ENCODE measurements around the gene EEFSEC. TPM values are rescaled to one million over a fixed set of nuclear protein-coding genes. Genes with fewer than 3 reads are reported as not detected.

Gene EEFSEC
- total and polyA plus RNA-seq, 2 of the 4 experiments (the other 2 are of a cell fraction), result 4.5 to 9.3 TPM

GRCh38 chr3:128317698-128318231, 164.5 kb downstream of the EEFSEC start:
- in situ Hi-C loops (cut with MboI; ENCODE audit: low sequenced_read_pairs), result no loop called here
- BruUV-seq (replicated peaks), result no TSS peak
- POLR2A ChIA-PET (ENCODE audit: unreplicated experiment), result no interaction called here

More at GRCh38 chr3:128317698-128318231, 164.5 kb downstream of the EEFSEC start:
- Histone ChIP-seq H2BK15ac (ENCODE audit: low read depth, low read length) (no peak overlapping the region), H3K4me2 (ENCODE audit: low read depth, low read length) (no peak overlapping the region), H3K4me1 (ENCODE audit: control insufficient read depth, insufficient read depth, low read length) (no peaks in the 10 kb centered on the region), H3K56ac (ENCODE audit: extremely low read depth, insufficient read depth, low read length) (no peak overlapping the region), H2AK9ac (replicated peaks; ENCODE audit: low read depth, low read length, poor library complexity) (no peak overlapping the region), H2BK5ac (ENCODE audit: low read depth, low read length, poor library complexity, severe bottlenecking) (no peak overlapping the region), H3K9ac (ENCODE audit: low read depth, low read length) (no peak overlapping the region), H3K9me1 (ENCODE audit: insufficient read depth, low read length) (peaks cover 5% of the 10 kb centered on the region; the same call in 1 of the 2 replicates), H4K91ac (ENCODE audit: insufficient read depth, low read depth, low read length) (no peak overlapping the region), H3K4ac (ENCODE audit: low read depth, low read length) (no peak overlapping the region), H3K14ac (replicated peaks; ENCODE audit: low read depth, low read length) (no peak overlapping the region), H3K9me3 (ENCODE audit: control insufficient read depth, insufficient read depth, low read length) (no peaks in the 10 kb centered on the region), H3K36me3 (ENCODE audit: control insufficient read depth, insufficient read depth, low read length) (no peaks in the 10 kb centered on the region), H4K20me1 (ENCODE audit: insufficient read depth, low read length) (no peaks in the 10 kb centered on the region; the same call in 1 of the 2 replicates), H3K4me3 (ENCODE audit: insufficient read depth, low read depth, low read length) (no peak overlapping the region), H3K18ac (ENCODE audit: low read depth, low read length) (no peak overlapping the region), H2AFZ (replicated peaks; ENCODE audit: low read length, poor library complexity) (no peak overlapping the region), H4K8ac (ENCODE audit: low read depth in 2 of 2, low read length in 2 of 2) (no peak overlapping the region), H3K79me1 (ENCODE audit: low read depth in 1 of 2, low read length in 2 of 2) (no peaks in the 10 kb centered on the region), H3K27ac (ENCODE audit: insufficient read depth, low read length) (no peak overlapping the region), H3K23ac (ENCODE audit: low read depth, low read length) (no peak overlapping the region), H4K5ac (ENCODE audit: low read depth, low read length) (no peak overlapping the region), H2AK5ac (ENCODE audit: low read depth, low read length) (no peak overlapping the region), H2BK120ac (ENCODE audit: low read depth, low read length) (no peak overlapping the region), H3K27me3 (ENCODE audit: control insufficient read depth, insufficient read depth, low read length) (no peaks in the 10 kb centered on the region), H2BK20ac (ENCODE audit: low read depth, low read length) (no peak overlapping the region)
- 95% methylated on average over 7 of the region's 8 CpGs; no CpG with 5 or more reads in 1 of the 2 experiments for WGBS, 2 experiments (ENCODE audit: extremely low coverage in 2 of 2, insufficient read length in 1 of 2)
- TF ChIP-seq RFX5 (IDR thresholded peaks at IDR 0.05; ENCODE audit: low read depth, low read length) (no peak), RCOR1 (IDR thresholded peaks at IDR 0.05; ENCODE audit: insufficient replicate concordance, low read length) (no peak), CHD1 (IDR thresholded peaks at IDR 0.05; ENCODE audit: low read depth, low read length) (no peak), FOS (IDR thresholded peaks at IDR 0.05; ENCODE audit: low read depth, low read length) (no peak), USF2 (IDR thresholded peaks at IDR 0.05; ENCODE audit: low read depth, low read length) (no peak), MAFK (IDR thresholded peaks at IDR 0.05; ENCODE audit: low read depth, low read length) (no peak), SMC3 (IDR thresholded peaks at IDR 0.05; ENCODE audit: low read depth, low read length) (no peak), CEBPB (IDR thresholded peaks at IDR 0.05; ENCODE audit: low read depth, low read length) (no peak), MAZ (IDR thresholded peaks at IDR 0.05; ENCODE audit: borderline replicate concordance, low read depth, low read length) (no peak), POLR2A (IDR thresholded peaks at IDR 0.05; ENCODE audit: low read depth, low read length) (no peak), RAD21 (IDR thresholded peaks at IDR 0.05; ENCODE audit: low read length) (no peak)
- CTCF ChIA-PET, result no interaction called here
- DNase-seq, result no peak
- dilution Hi-C loops (cut with HindIII; ENCODE audit: low sequenced_read_pairs, unreplicated experiment), result no loop called here
- ATAC-seq (ENCODE audit: low read depth), result no peak
- intact Hi-C loops (cut with micrococcal nuclease), result no loop called here
